ENCODE results near the gene BLTP3B. TPM values are rescaled to one million over a fixed set of nuclear protein-coding genes. Genes with fewer than 3 reads are reported as not detected.
"Not testable (repeated sequence)": the region's sequence is repeated elsewhere in the genome, so short reads cannot be mapped to it uniquely, and the experiment has no call there.

BLTP3B gene
- total RNA-seq: 10 to 100 TPM; 29.5 to 34.5 (median 33.9) TPM

- ATAC-seq (ENCODE audit: low FRiP score): peak; percentile 94
- no peak for TF ChIP-seq CTCF (IDR thresholded peaks at IDR 0.05)
Observed at GRCh38 chr12:100142851-100143559, at the start of gene BLTP3B. TSS of gene BLTP3B (minus strand) at chr12:100142874. CDS start at chr12:100142635, 239 bp downstream.

GRCh38 chr12:100189636-100190394, 47.1 kb upstream of the BLTP3B start:
- DNase-seq (ENCODE audit: low spot score) (no peak), ATAC-seq (ENCODE audit: low FRiP score) (no peak)
- no peak for TF ChIP-seq CTCF (IDR thresholded peaks at IDR 0.05)

More at GRCh38 chr12:100142851-100143559, at the start of gene BLTP3B:
- peak; percentile 87 for DNase-seq (ENCODE audit: low spot score)

- not testable (repeated sequence) for DNase-seq (ENCODE audit: low spot score); ATAC-seq (ENCODE audit: low FRiP score)
Observed at GRCh38 chr12:100188888-100189635, 46.4 kb upstream of the BLTP3B start.

GRCh38 chr12:100187857-100188519, 45.3 kb upstream of the BLTP3B start:
- DNase-seq (ENCODE audit: low spot score): no peak
- no peak for TF ChIP-seq CTCF (IDR thresholded peaks at IDR 0.05)
- ATAC-seq (ENCODE audit: low FRiP score): no peak

- ATAC-seq (ENCODE audit: low FRiP score) (no peak), DNase-seq (ENCODE audit: low spot score) (no peak)
- TF ChIP-seq CTCF (IDR thresholded peaks at IDR 0.05): no peak
Observed at GRCh38 chr12:100187068-100187467, 44.4 kb upstream of the BLTP3B start.

GRCh38 chr12:100186071-100186470, 43.4 kb upstream of the BLTP3B start:
- DNase-seq (ENCODE audit: low spot score): no peak
- ATAC-seq (ENCODE audit: low FRiP score): peak; percentile 57
- no peak for TF ChIP-seq CTCF (IDR thresholded peaks at IDR 0.05)

Measured in omental fat pad (tissue), 4 donors.